GM19193 (cell line): ENCODE data around the gene TRIM7.
"Not testable (repeated sequence)": the region's sequence is repeated elsewhere in the genome, so short reads cannot be mapped to it uniquely, and the experiment has no call there.

ENCODE experiments used
- POLR2A ChIP-seq: IDR thresholded peaks from 4 replicates; pipeline ENCODE4 v1.6.1; 2011; ENCODE audit not compliant: insufficient read depth, insufficient read length; ENCODE audit errors: extremely low read depth

The TRIM7 gene

DNA sequence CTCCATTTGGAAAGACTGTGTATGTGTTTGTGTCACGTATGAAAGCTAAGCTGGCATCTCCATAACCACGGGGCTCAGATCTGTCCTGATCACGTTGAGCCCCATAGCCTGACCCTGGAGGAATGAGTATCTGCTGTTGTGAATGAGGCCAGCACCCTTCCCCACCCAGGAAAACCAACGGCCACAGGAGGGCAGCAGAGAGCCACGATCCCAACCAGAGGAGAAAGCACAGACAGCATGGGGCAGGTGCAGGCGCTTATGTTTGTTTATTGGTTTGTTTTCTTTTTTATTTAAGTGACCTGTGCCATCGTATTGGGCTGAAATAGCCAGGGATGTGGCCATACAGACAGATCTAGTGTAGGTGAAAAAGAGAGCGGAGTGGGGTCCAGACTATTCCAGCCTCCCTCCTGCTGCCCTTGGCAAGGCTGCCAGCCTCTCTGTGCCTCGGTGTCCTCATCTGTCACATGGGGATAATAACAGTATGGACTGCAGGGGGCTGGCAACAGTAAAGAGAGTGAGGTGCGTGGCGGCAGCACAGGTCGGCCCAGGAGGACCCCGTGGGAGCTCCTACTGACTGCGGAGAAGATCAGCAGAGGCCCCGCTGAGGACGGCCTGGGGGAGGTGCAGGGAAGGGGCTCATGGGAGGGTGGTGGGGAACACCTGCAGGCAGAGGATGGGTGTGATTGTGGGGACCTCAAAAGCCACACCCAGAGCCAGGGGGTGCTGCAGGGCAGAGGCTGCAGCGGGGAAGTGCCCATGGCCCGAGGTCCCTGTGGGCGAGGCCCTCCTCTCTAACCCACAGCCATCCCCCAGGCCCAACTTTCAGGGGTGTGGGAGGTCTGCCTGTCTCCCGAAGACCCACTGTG is 45.5 kb downstream of the TRIM7 start:
- TF ChIP-seq POLR2A, result no peak

DNA sequence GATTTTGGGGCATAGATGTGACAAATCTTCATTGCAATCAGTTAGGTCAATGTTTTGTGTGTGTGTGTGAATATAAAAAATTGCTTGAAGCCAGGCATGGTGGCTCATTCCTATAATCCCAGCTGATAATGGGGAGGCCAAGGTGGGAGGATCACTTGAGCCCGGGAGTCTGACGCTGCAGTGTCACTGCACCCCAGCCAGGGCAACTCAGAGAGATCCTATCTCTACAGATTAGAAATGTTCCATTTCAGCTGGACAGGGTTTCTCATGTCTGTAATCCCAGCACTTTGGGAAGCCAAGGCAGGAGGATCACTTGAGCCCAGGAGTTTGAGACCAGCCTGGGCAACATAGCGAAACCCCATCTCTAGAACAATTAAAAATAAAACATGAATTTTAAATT is 46.1 kb downstream of the TRIM7 start:
- no peak for TF ChIP-seq POLR2A

DNA sequence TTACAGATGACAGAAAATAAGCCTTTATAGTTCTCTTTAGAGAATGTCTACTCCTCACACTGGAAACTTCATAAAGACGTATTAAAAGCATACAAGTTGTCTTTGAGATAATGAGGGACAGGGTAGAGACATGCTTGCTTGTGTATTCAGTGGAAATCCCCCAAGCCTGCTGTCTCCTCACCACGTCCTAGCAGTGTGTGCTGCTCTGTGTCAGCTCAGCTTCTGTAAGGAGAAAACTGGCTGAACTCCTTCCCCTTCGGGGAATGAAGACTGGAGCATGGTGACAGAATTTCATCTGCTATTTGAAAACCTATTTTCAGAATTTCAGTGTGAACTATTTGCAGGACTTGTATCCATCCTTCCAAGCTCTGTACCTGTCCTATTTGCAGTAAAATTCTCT is 48.2 kb downstream of the TRIM7 start:
- no peak for TF ChIP-seq POLR2A

DNA sequence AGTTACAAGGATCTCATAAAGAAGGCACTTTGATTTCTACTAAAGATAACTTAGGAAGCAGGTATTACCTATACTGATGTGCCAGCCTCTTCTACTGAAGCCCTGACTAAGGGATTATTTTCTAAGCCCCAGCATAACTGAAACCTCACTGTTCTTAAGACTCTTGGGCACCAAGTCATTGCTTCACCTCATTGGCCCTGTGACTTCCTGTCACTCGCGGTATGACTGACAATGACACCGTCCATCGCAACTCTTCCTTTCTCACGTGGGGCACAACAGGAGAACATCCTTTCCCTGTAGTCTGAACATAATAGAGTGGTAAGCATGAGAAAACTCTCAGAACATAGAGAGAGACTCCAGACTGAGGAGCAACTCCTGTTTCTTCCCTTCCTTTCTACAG is 51.2 kb downstream of the TRIM7 start:
- no peak for TF ChIP-seq POLR2A

- no peak for TF ChIP-seq POLR2A
These were observed 52.6 kb downstream of the TRIM7 start for GRCh38 chr5:181152406-181152805.

DNA sequence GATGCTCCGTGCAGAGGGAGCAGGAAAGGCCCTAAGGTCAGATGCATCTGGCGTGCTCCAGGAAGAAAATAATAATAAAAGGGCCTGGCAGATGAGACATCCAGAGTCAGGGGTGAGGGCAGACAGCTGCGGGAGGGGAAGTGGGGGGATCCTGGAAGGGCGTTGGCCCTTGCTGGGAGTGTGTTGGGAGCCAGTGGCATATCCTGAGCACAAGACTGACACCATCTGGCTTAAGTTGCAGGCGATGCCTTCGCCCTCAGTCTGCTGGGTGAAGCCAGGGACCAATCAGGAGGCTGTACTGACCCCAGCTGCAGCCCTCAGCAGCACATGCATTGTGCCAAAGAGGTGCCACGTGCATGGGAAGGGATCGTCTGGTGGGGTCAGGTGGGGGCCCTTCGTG is 53.9 kb downstream of the TRIM7 start:
- no peak for TF ChIP-seq POLR2A

DNA sequence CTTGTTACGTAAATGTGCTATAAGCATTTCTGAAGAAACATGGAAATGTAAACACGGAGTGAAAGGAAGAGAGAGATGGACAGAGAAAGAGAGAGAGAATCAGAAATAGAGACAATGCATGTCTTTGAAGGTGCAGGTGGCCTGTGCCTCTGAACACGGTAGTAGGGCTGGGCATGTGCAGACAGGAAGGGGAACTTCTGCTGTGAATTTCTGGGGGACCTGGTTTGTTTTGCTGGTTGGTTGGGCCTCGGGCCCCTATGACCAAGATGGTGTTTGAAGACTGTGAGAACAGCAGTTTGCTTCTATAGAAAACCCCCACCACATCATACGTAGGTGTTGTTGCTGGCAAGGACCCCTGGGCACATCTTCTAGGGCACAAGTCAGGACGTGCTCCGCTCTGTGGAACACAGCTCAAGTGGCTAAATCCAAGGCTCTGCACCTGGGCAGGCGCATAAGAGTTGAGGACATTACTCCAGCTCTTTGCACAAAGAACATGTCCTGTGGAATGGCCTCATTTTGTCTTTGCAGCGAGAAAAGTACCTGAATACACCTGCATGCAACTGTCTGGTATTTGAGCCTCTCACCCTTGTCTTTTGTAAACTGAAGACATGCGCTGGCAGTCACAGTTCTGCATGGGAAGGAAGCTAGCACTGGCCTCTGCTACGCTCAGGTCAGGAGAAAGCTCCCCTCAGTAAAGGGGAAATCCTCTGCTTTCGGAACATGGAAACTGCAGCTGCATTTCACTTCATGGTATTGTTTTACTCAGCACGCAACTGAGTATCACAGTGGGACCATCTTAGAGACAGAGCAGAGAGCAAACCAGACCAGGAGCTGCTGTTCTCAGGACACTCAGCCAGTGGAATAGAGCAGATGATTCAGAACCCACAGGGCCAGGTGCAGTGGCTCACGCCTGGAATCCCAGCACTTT is 54.9 kb downstream of the TRIM7 start:
- no peak for TF ChIP-seq POLR2A

- TF ChIP-seq POLR2A, result no peak
These were observed 55.6 kb downstream of the TRIM7 start for GRCh38 chr5:181149355-181149754.

DNA sequence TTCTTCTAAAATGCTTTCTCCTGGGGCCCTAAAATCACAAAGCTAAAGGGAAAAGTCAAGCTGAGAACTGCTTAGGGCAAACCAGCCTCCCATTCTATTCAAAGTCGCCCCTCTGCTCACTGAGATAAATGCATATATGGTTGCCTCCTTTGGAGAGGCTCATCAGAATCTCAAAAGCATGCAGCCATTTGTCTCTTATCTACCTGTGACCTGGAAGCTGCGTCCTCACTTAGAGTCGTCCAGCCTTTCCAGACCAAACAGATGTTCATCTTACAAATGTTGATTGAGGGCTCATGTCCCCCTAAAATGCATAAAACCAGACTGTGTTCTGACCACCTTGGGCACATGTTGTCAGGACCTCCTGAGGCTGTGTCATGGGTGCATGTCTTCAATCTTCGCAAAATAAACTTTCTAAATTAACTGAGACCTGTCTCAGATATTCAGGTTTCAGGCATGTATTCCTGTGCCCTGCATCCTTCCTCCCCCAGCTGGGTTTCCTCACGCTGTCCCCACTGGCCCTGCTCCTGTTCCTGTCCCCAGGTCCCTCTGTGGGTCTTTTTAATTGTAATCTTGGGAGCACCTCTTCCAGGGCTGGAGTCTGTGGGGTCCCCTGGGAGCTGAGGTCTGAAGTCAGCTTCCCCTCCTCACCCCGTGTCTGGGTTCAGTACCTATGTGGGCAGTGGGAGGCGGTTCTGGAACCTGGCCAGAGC is 57.9 kb downstream of the TRIM7 start, which contains the start of gene OR2V2:
TSS of gene OR2V2 (plus strand) at position 660 of the 710 bp plus-strand sequence. CDS start 7,357 bp downstream, outside the sequence.
- TF ChIP-seq POLR2A, result not testable (repeated sequence)

- no peak for TF ChIP-seq POLR2A
These were observed 59.9 kb downstream of the TRIM7 start for GRCh38 chr5:181145133-181145532.
